Subcutaneous adipose tissue (tissue), 4 donors: ENCODE data around the gene DGKB. TPM values are rescaled to one million over a fixed set of nuclear protein-coding genes. Genes with fewer than 3 reads are reported as not detected.

Experiments
- CTCF ChIP-seq: fragments of 450-650 bp; IDR thresholded peaks from one replicate; pipeline ENCODE4 v1.5.1; 2016; ENCODE audit warnings: low read depth, mild to moderate bottlenecking, control low read depth, antibody characterized with exemption, moderate library complexity
- total RNA-seq, 4 donors: library from RNA; depleted of rRNA; stranded (reverse); fragments of >200 nt; gene quantifications; one replicate each; pipeline ENCODE4 v1.1.0, GENCODE V29; 2016

Gene DGKB
- total RNA-seq, 4 donors from 2014 or later, result 0.17 TPM; not detected in 3

- no peak for TF ChIP-seq CTCF
These were observed 204.3 kb downstream of the DGKB start for GRCh38 chr7:14698239-14698638.

GRCh38 chr7:14697684-14698083, 204.9 kb downstream of the DGKB start:
- no peak for TF ChIP-seq CTCF

- TF ChIP-seq CTCF, result no peak
These were observed 210.9 kb downstream of the DGKB start for GRCh38 chr7:14691597-14692203.

GRCh38 chr7:14691034-14691433, 211.5 kb downstream of the DGKB start:
- no peak for TF ChIP-seq CTCF

- TF ChIP-seq CTCF, result no peak
These were observed 212.1 kb downstream of the DGKB start for GRCh38 chr7:14690486-14690885.

- no peak for TF ChIP-seq CTCF
These were observed 212.5 kb downstream of the DGKB start for GRCh38 chr7:14690075-14690474.

GRCh38 chr7:14688208-14688607, 214.3 kb downstream of the DGKB start:
- no peak for TF ChIP-seq CTCF
